IMR-90 (cell line): ENCODE measurements around the gene CCDC102B. TPM values are rescaled to one million over a fixed set of nuclear protein-coding genes. Genes with fewer than 3 reads are reported as not detected.

Experiments used
- ATAC-seq: fragments of 200-7000 bp; cut with Tn5 transposase; 2 replicates; pipeline ENCODE4 v1.9.1; 2020; ENCODE audit warnings: low read depth, mild to moderate bottlenecking, moderate library complexity
- BruUV-seq: library from RNA; stranded (reverse); fragments of 400-500 nt; replicated peaks from 2 replicates; lab custom pipeline; 2021; lab: Mats Ljungman, UMichigan
- CTCF ChIA-PET: fragments of 300-600 bp; formaldehyde crosslinking; extraction: SDS; loops from one replicate; lab custom pipeline; 2021; ENCODE audit warnings: antibody characterized with exemption; lab: Yijun Ruan, JAX
- POLR2A ChIA-PET: fragments of 300-600 bp; sonication (Branson Sonifier 250); formaldehyde crosslinking; loops from one replicate; lab custom pipeline; 2022; ENCODE audit warnings: antibody characterized with exemption; ENCODE audit not compliant: unreplicated experiment; lab: Charles Lee
- DNase-seq: peaks from one replicate; pipeline ENCODE4 v3.0.0; 2013
- H2AFZ ChIP-seq: replicated peaks from 2 replicates; pipeline ENCODE3; 2013; ENCODE audit warnings: low read length, mild to moderate bottlenecking; ENCODE audit not compliant: poor library complexity
- H2AK5ac ChIP-seq: 2 replicates; pipeline ENCODE4 v1.6.1; 2013; ENCODE audit warnings: low read depth, low read length, inconsistent platforms
- H2AK9ac ChIP-seq: replicated peaks from 2 replicates; pipeline ENCODE3; 2013; ENCODE audit warnings: mild to moderate bottlenecking, low read depth, low read length, moderate library complexity; ENCODE audit not compliant: poor library complexity
- H2BK120ac ChIP-seq: 2 replicates; pipeline ENCODE4 v1.6.1; 2013; ENCODE audit warnings: low read depth, low read length, inconsistent platforms
- H2BK15ac ChIP-seq: 3 replicates; pipeline ENCODE4 v1.6.1; 2013; ENCODE audit warnings: low read depth, low read length, inconsistent platforms
- H2BK20ac ChIP-seq: 2 replicates; pipeline ENCODE4 v1.6.1; 2013; ENCODE audit warnings: low read depth, mild to moderate bottlenecking, inconsistent platforms, low read length, moderate library complexity
- H2BK5ac ChIP-seq: 2 replicates; pipeline ENCODE4 v1.6.1; 2013; ENCODE audit warnings: mild to moderate bottlenecking, low read depth, low read length, inconsistent platforms; ENCODE audit not compliant: poor library complexity, severe bottlenecking
- H3K14ac ChIP-seq: replicated peaks from 2 replicates; pipeline ENCODE4 v1.6.1; 2013; ENCODE audit warnings: low read depth, low read length, inconsistent platforms
- H3K18ac ChIP-seq: 2 replicates; pipeline ENCODE4 v1.6.1; 2013; ENCODE audit warnings: low read depth, low read length, control low read depth
- H3K23ac ChIP-seq: 2 replicates; pipeline ENCODE4 v1.6.1; 2013; ENCODE audit warnings: low read depth, low read length, inconsistent platforms
- H3K27ac ChIP-seq: 2 replicates; pipeline ENCODE4 v1.5.1; 2013; ENCODE audit warnings: mild to moderate bottlenecking, control low read depth, low read length; ENCODE audit not compliant: insufficient read depth
- H3K27me3 ChIP-seq: 2 replicates; pipeline ENCODE4 v1.6.1; 2013; ENCODE audit warnings: low read length; ENCODE audit not compliant: control insufficient read depth, insufficient read depth
- H3K36me3 ChIP-seq: 2 replicates; pipeline ENCODE4 v1.6.1; 2013; ENCODE audit warnings: low read length, mixed read lengths; ENCODE audit not compliant: control insufficient read depth, insufficient read depth
- H3K4ac ChIP-seq: 2 replicates; pipeline ENCODE4 v1.6.1; 2013; ENCODE audit warnings: low read depth, low read length, inconsistent platforms
- H3K4me1 ChIP-seq: 2 replicates; pipeline ENCODE4 v1.6.1; 2013; ENCODE audit warnings: low read length, mixed read lengths; ENCODE audit not compliant: control insufficient read depth, insufficient read depth
- H3K4me2 ChIP-seq: 2 replicates; pipeline ENCODE4 v1.6.1; 2013; ENCODE audit warnings: low read depth, mild to moderate bottlenecking, control low read depth, low read length, moderate library complexity
- H3K4me3 ChIP-seq: 2 replicates; pipeline ENCODE4 v1.5.1; 2013; ENCODE audit warnings: low read depth, mild to moderate bottlenecking, control low read depth, low read length, moderate library complexity; ENCODE audit not compliant: insufficient read depth
- H3K56ac ChIP-seq: 2 replicates; pipeline ENCODE4 v1.6.1; 2013; ENCODE audit warnings: low read length, inconsistent platforms; ENCODE audit not compliant: insufficient read depth; ENCODE audit errors: extremely low read depth
- H3K79me1 ChIP-seq, 2 experiments: 2 replicates each; pipeline ENCODE4 v1.6.1; 2013; ENCODE audit warnings: low read length in 2 of 2, inconsistent platforms in 1 of 2, low read depth in 1 of 2
- H3K9ac ChIP-seq: 2 replicates; pipeline ENCODE4 v1.6.1; 2013; ENCODE audit warnings: low read depth, low read length, control low read depth
- H3K9me1 ChIP-seq: 2 replicates; pipeline ENCODE4 v1.6.1; 2013; ENCODE audit warnings: low read length, inconsistent platforms; ENCODE audit not compliant: insufficient read depth
- H3K9me3 ChIP-seq: 2 replicates; pipeline ENCODE4 v1.6.1; 2013; ENCODE audit warnings: low read length; ENCODE audit not compliant: control insufficient read depth, insufficient read depth
- H4K20me1 ChIP-seq: 2 replicates; pipeline ENCODE4 v1.6.1; 2013; ENCODE audit warnings: low read length, inconsistent platforms; ENCODE audit not compliant: insufficient read depth
- H4K5ac ChIP-seq: 2 replicates; pipeline ENCODE4 v1.6.1; 2013; ENCODE audit warnings: mild to moderate bottlenecking, low read depth, low read length, control low read depth
- H4K8ac ChIP-seq, 2 experiments: 2 replicates each; pipeline ENCODE4 v1.6.1; 2013; ENCODE audit warnings: low read depth in 2 of 2, low read length in 2 of 2, control low read depth in 1 of 2, inconsistent platforms in 1 of 2
- H4K91ac ChIP-seq: 2 replicates; pipeline ENCODE4 v1.6.1; 2013; ENCODE audit warnings: low read depth, low read length, inconsistent platforms; ENCODE audit not compliant: insufficient read depth
- BHLHE40 ChIP-seq: fragments of 150-350 bp; IDR thresholded peaks from 2 replicates; pipeline ENCODE4 v1.6.1; 2016; ENCODE audit warnings: mild to moderate bottlenecking, low read depth, low read length
- CEBPB ChIP-seq: IDR thresholded peaks from 2 replicates; pipeline ENCODE4 v1.6.1; 2012; ENCODE audit warnings: low read depth, low read length, improper control_type of control experiment
- CHD1 ChIP-seq: IDR thresholded peaks from 2 replicates; pipeline ENCODE4 v1.6.1; 2012; ENCODE audit warnings: low read depth, low read length, improper control_type of control experiment
- CTCF ChIP-seq: conservative IDR thresholded peaks from 2 replicates; pipeline ENCODE4 v1.5.1; 2012; ENCODE audit warnings: mild to moderate bottlenecking, low read depth, low read length, improper control_type of control experiment
- FOS ChIP-seq: fragments of 150-350 bp; IDR thresholded peaks from 2 replicates; pipeline ENCODE4 v1.6.1; 2016; ENCODE audit warnings: low read depth, low read length
- MAFK ChIP-seq: IDR thresholded peaks from 2 replicates; pipeline ENCODE4 v1.6.1; 2012; ENCODE audit warnings: low read depth, low read length, improper control_type of control experiment
- MAZ ChIP-seq: IDR thresholded peaks from 2 replicates; pipeline ENCODE4 v1.6.1; 2012; ENCODE audit warnings: low read depth, mild to moderate bottlenecking, low read length, improper control_type of control experiment, moderate library complexity, borderline replicate concordance
- MXI1 ChIP-seq: IDR thresholded peaks from 2 replicates; pipeline ENCODE4 v1.6.1; 2012; ENCODE audit warnings: low read depth, mild to moderate bottlenecking, low read length, moderate library complexity, borderline replicate concordance
- NFE2L2 ChIP-seq: fragments of 150-350 bp; IDR thresholded peaks from 2 replicates; pipeline ENCODE4 v1.6.1; 2016; ENCODE audit warnings: low read depth, mild to moderate bottlenecking, low read length
- POLR2A ChIP-seq: IDR thresholded peaks from 2 replicates; pipeline ENCODE4 v1.6.1; 2012; ENCODE audit warnings: mild to moderate bottlenecking, low read depth, low read length
- RAD21 ChIP-seq: IDR thresholded peaks from 2 replicates; pipeline ENCODE4 v1.6.1; 2012; ENCODE audit warnings: low read length, improper control_type of control experiment
- RCOR1 ChIP-seq: IDR thresholded peaks from 2 replicates; pipeline ENCODE4 v1.6.1; 2012; ENCODE audit warnings: mild to moderate bottlenecking, low read length, improper control_type of control experiment; ENCODE audit not compliant: insufficient replicate concordance
- RFX5 ChIP-seq: IDR thresholded peaks from 2 replicates; pipeline ENCODE4 v1.8.0; 2012; ENCODE audit warnings: low read depth, mild to moderate bottlenecking, low read length, moderate library complexity
- SMC3 ChIP-seq: fragments of 150-350 bp; IDR thresholded peaks from 2 replicates; pipeline ENCODE4 v1.6.1; 2016; ENCODE audit warnings: low read depth, mild to moderate bottlenecking, antibody characterized with exemption, low read length, moderate library complexity
- USF2 ChIP-seq: fragments of 150-350 bp; IDR thresholded peaks from 2 replicates; pipeline ENCODE4 v1.6.1; 2017; ENCODE audit warnings: mild to moderate bottlenecking, antibody characterized with exemption, low read length, low read depth
- WGBS, 2 experiments: methylation state at CpG; one replicate each; pipeline versions ENCODE4 v1.1.5 to v1.1.7; 2013; ENCODE audit warnings: missing lambda C conversion rate in 2 of 2; ENCODE audit not compliant: insufficient read length in 1 of 2; ENCODE audit errors: extremely low coverage in 2 of 2; 5-methylcytosine and 5-hydroxymethylcytosine counted together
- dilution Hi-C: fragments of 300-500 bp; cut with HindIII; formaldehyde crosslinking; loops from one replicate; pipeline ENCODE4 v1.14.3; 2018; ENCODE audit warnings: low sequenced_read_pairs; ENCODE audit not compliant: unreplicated experiment
- in situ Hi-C: fragments of 300-500 bp; cut with MboI; formaldehyde crosslinking; loops from 3 replicates; pipeline ENCODE4 v1.14.3; 2019; ENCODE audit warnings: low sequenced_read_pairs, inconsistent platforms, mixed read lengths
- intact Hi-C: fragments of 100-400 bp; cut with micrococcal nuclease; formaldehyde crosslinking; loops from 2 replicates; pipeline ENCODE4 v1.10.0; 2022
- polyA plus RNA-seq, 3 experiments: library from polyadenylated mRNA; depleted of rRNA; stranded (reverse); fragments of >200 nt; gene quantifications; 2 replicates each; pipeline ENCODE4 v1.2.3, GENCODE V29; 2012; ENCODE audit warnings: low replicate concordance in 1 of 3
- total RNA-seq: library from RNA; depleted of rRNA; stranded (reverse); fragments of >200 nt; gene quantifications from 2 replicates; pipeline ENCODE4 v1.2.3, GENCODE V29; 2012
- TF ChIP-seq, protein P1 (sequence below): fragments of 150-350 bp; IDR thresholded peaks from 2 replicates; pipeline ENCODE4 v1.6.1; 2016; ENCODE audit warnings: low read depth, mild to moderate bottlenecking, low read length, moderate library complexity, borderline replicate concordance

CCDC102B gene
- total and polyA plus RNA-seq, 2 of the 4 experiments (the other 2 are of a cell fraction), result 0.54 to 1.4 TPM

- Histone ChIP-seq H3K4me2 (no peak overlapping the region), H2BK120ac (no peak overlapping the region), H3K9me1 (no peaks in the 10 kb centered on the region), H3K14ac (no peak overlapping the region), H3K23ac (no peak overlapping the region), H3K4me3 (no peak overlapping the region), H2BK15ac (no peak overlapping the region), H3K56ac (no peak overlapping the region), H3K27ac (no peak overlapping the region), H2AFZ (no peak overlapping the region), H2AK5ac (no peak overlapping the region), H3K9ac (no peak overlapping the region), H3K79me1 (0 out of 4 replicates have a peak, but pooled peaks cover 0 to 3% of the 10 kb centered on the region in 2 experiments), H4K8ac (no peak overlapping the region), H2AK9ac (no peak overlapping the region), H4K5ac (no peak overlapping the region), H4K91ac (no peak overlapping the region), H3K36me3 (no peaks in the 10 kb centered on the region), H4K20me1 (no peaks in the 10 kb centered on the region), H3K9me3 (no peaks in the 10 kb centered on the region), H3K4me1 (peaks cover 2% of the 10 kb centered on the region; the same call in 1 of the 2 replicates), H3K18ac (no peak overlapping the region), H3K27me3 (no peaks in the 10 kb centered on the region), H3K4ac (no peak overlapping the region), H2BK20ac (no peak overlapping the region), H2BK5ac (no peak overlapping the region)
- no CpG with 5 or more reads among the region's 5 CpGs for WGBS, 2 experiments
- in situ Hi-C loops (no loop called here), intact Hi-C loops (no loop called here), dilution Hi-C loops (no loop called here)
- ChIA-PET CTCF (no interaction called here), POLR2A (interaction anchor here (0.7 kb wide), 1 partner anchor 18 kb away, joined by 9 read pairs; no protein-coding TSS in a partner anchor)
- ATAC-seq (no peak), DNase-seq (no peak)
- no TSS peak for BruUV-seq
- TF ChIP-seq FOS (no peak), CEBPB (no peak), MAZ (no peak), MXI1 (no peak), RFX5 (no peak), RCOR1 (no peak), RAD21 (no peak), BHLHE40 (no peak), POLR2A (no peak), USF2 (no peak), CHD1 (no peak), MAFK (no peak), CTCF (no peak), SMC3 (no peak), NFE2L2 (no peak)
- TF ChIP-seq, protein P1, sequence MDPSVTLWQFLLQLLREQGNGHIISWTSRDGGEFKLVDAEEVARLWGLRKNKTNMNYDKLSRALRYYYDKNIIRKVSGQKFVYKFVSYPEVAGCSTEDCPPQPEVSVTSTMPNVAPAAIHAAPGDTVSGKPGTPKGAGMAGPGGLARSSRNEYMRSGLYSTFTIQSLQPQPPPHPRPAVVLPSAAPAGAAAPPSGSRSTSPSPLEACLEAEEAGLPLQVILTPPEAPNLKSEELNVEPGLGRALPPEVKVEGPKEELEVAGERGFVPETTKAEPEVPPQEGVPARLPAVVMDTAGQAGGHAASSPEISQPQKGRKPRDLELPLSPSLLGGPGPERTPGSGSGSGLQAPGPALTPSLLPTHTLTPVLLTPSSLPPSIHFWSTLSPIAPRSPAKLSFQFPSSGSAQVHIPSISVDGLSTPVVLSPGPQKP, result no peak
These were observed 35.9 kb downstream of the CCDC102B start for GRCh38 chr18:68833756-68834155.
